Measurements from ENCODE around the gene LHX3.

GRCh38 chr9:136233411-136233810, 28.5 kb upstream of the LHX3 start:
- TF ChIP-seq POLR2A (IDR thresholded peaks at IDR 0.05): no peak
- no peak for TF ChIP-seq CTCF (IDR thresholded peaks at IDR 0.05)
